HepG2 (cell line): Measurements from ENCODE around the gene DOK5. TPM values are rescaled to one million over a fixed set of nuclear protein-coding genes. Genes with fewer than 3 reads are reported as not detected.

Experiments used
- ATAC-seq: fragments of 200-7000 bp; cut with Tn5 transposase; 3 replicates; pipeline ENCODE4 v1.9.1; 2020; ENCODE audit warnings: mild to moderate bottlenecking, moderate library complexity
- BruUV-seq: library from RNA; stranded (reverse); fragments of 400-500 nt; replicated peaks from 2 replicates; lab custom pipeline; 2021; lab: Mats Ljungman, UMichigan
- CTCF ChIA-PET: fragments of 300-600 bp; formaldehyde crosslinking; extraction: SDS; loops from one replicate; lab custom pipeline; 2021; ENCODE audit warnings: low total read pairs, inconsistent platforms, low intra/inter-chr PET ratio; lab: Yijun Ruan, JAX
- POLR2A ChIA-PET: fragments of 350-600 bp; sonication (Branson Sonifier 250); formaldehyde crosslinking; loops from one replicate; lab custom pipeline; 2020; ENCODE audit warnings: antibody characterized with exemption, inconsistent platforms; lab: Yijun Ruan, JAX
- DNase-seq: peaks from one replicate; pipeline ENCODE4 v3.0.0-alpha.2; 2015; ENCODE audit warnings: low spot score
- FAIRE-seq: peaks from 3 replicates; lab custom pipeline; 2011; peaks lifted over from hg19 to GRCh38; lab: Jason Lieb, UNC
- H2AFZ ChIP-seq: one replicate; pipeline ENCODE4 v1.6.1; 2011; ENCODE audit warnings: low read length, inconsistent platforms
- H3K27ac ChIP-seq: fragments of 300-600 bp; 3 replicates; pipeline ENCODE4 v1.8.0; 2011; ENCODE audit warnings: mixed run types, mild to moderate bottlenecking, mixed read lengths, low read length, inconsistent platforms; ENCODE audit not compliant: insufficient read depth; ENCODE audit errors: extremely low read length
- H3K27me3 ChIP-seq, 2 experiments: fragments of 200-600 bp in 1 of 2; 2 replicates in 1 of 2; 3 replicates in 1 of 2; pipeline versions ENCODE4 v1.6.0 to v1.8.0; 2011; ENCODE audit warnings: low read length in 2 of 2, mild to moderate bottlenecking in 2 of 2, moderate library complexity in 2 of 2, inconsistent platforms in 1 of 2; ENCODE audit not compliant: insufficient read depth in 2 of 2, control insufficient read depth in 1 of 2
- H3K36me3 ChIP-seq, 2 experiments: fragments of 200-600 bp in 1 of 2; replicated peaks in 1 of 2; 2 replicates in 1 of 2; 3 replicates in 1 of 2; pipeline versions ENCODE4 v1.5.1 to v1.8.0; 2011; ENCODE audit warnings: low read length in 2 of 2, inconsistent platforms in 1 of 2; ENCODE audit not compliant: insufficient read depth in 2 of 2, control insufficient read depth in 1 of 2
- H3K4me1 ChIP-seq: 2 replicates; pipeline ENCODE4 v1.5.1; 2012; ENCODE audit warnings: low read length, inconsistent platforms; ENCODE audit not compliant: insufficient read depth
- H3K4me2 ChIP-seq: 2 replicates; pipeline ENCODE4 v1.6.0; 2011; ENCODE audit warnings: low read depth, low read length, inconsistent platforms
- H3K4me3 ChIP-seq, 3 experiments: fragments of 200-600 bp in 1 of 3; sonication (generic), shearing (Covaris generic) in 1 of 3; replicated peaks in 1 of 3; 2 replicates each; pipeline ENCODE4 v1.5.1; 2011 to 2016; ENCODE audit warnings: low read length in 3 of 3, inconsistent platforms in 2 of 3, low read depth in 2 of 3, mild to moderate bottlenecking in 2 of 3, control low read depth in 1 of 3, mixed read lengths in 1 of 3; ENCODE audit not compliant: insufficient read depth in 1 of 3
- H3K79me2 ChIP-seq: one replicate; pipeline ENCODE4 v1.6.1; 2011; ENCODE audit warnings: low read length, inconsistent platforms; ENCODE audit not compliant: insufficient read depth
- H3K9ac ChIP-seq: 2 replicates; pipeline ENCODE4 v1.6.0; 2011; ENCODE audit warnings: mild to moderate bottlenecking, low read depth, low read length, inconsistent platforms; ENCODE audit not compliant: insufficient read depth
- H3K9me3 ChIP-seq: 2 replicates; pipeline ENCODE4 v1.5.1; 2012; ENCODE audit warnings: mild to moderate bottlenecking, low read length
- H4K20me1 ChIP-seq: 2 replicates; pipeline ENCODE4 v1.6.0; 2011; ENCODE audit warnings: inconsistent platforms, mild to moderate bottlenecking, low read length, moderate library complexity; ENCODE audit not compliant: insufficient read depth
- CREB3 ChIP-seq: sonication (generic); formaldehyde crosslinking; IDR thresholded peaks from 2 replicates; pipeline ENCODE4 v1.5.0; 2020; ENCODE audit warnings: missing genetic modification reagents
- ZNF530 ChIP-seq: sonication (generic); formaldehyde crosslinking; IDR thresholded peaks from 2 replicates; pipeline ENCODE4 v1.5.0; 2020; ENCODE audit warnings: low read depth, mild to moderate bottlenecking, missing genetic modification reagents
- ZSCAN22 ChIP-seq: sonication (generic); formaldehyde crosslinking; IDR thresholded peaks from 2 replicates; pipeline ENCODE4 v1.4.0; 2020; ENCODE audit warnings: mild to moderate bottlenecking, missing genetic modification reagents
- in situ Hi-C: cut with HindIII; loops from 2 replicates; pipeline ENCODE4 v1.10.0; 2017; ENCODE audit warnings: low pct_unique_long_range_greater_than_20kb; ENCODE audit not compliant: extremely low pct_ligation_motif_present
- intact Hi-C: fragments of 100-400 bp; cut with micrococcal nuclease; formaldehyde crosslinking; loops from one replicate; pipeline ENCODE4 v1.10.0; 2022; ENCODE audit not compliant: unreplicated experiment
- polyA plus RNA-seq, 8 experiments: library from polyadenylated mRNA; depleted of rRNA in 3 of 8; stranded (reverse) in 7 of 8; unstranded in 1 of 8; fragments of >200 nt; fragmentation: Illumina TruSeq in 4 of 8; extraction: Trizol in 4 of 8; gene quantifications; 2 replicates each; pipeline versions ENCODE4 v1.2.1 to v1.2.3, GENCODE V29; 2011 to 2016; ENCODE audit warnings: low read depth in 4 of 8, missing spikeins in 1 of 8, mixed read lengths in 1 of 8; ENCODE audit not compliant: insufficient read depth in 1 of 8
- total RNA-seq, 5 experiments: library from RNA; depleted of rRNA; stranded (reverse); fragments of >200 nt; fragmentation: Illumina TruSeq; extraction: Trizol; gene quantifications; 2 replicates each; pipeline ENCODE4 v1.2.3, GENCODE V29; 2016; ENCODE audit warnings: low read depth in 1 of 5
- TF ChIP-seq, protein P1 (sequence below): sonication (generic); formaldehyde crosslinking; IDR thresholded peaks from 2 replicates; pipeline ENCODE4 v1.4.0; 2020; ENCODE audit warnings: missing genetic modification reagents
- TF ChIP-seq, protein P2 (sequence below): sonication (generic); formaldehyde crosslinking; IDR thresholded peaks from 2 replicates; pipeline ENCODE4 v1.9.0; 2021; ENCODE audit warnings: missing genetic modification reagents, mild to moderate bottlenecking, borderline replicate concordance

Gene DOK5
- total and polyA plus RNA-seq, 2 of the 13 experiments (the other 11 are each of a cell fraction or from before 2014, with no cell fraction given) = not detected

GRCh38 chr20:54554006-54554405 lies 78.6 kb downstream of the DOK5 start:
- intact Hi-C loops = no loop called here
- ChIA-PET POLR2A (no interaction called here), CTCF (no interaction called here)
- BruUV-seq = no TSS peak
- 0 out of 5 replicates have a peak, but pooled peaks cover 0 to 2% of the 10 kb centered on the region in 2 experiments for H3K27me3 ChIP-seq
- H3K36me3 ChIP-seq = no peaks in the 10 kb centered on the region
- no peak overlapping the region for H3K4me2 ChIP-seq
- no peaks in the 10 kb centered on the region for H3K79me2 ChIP-seq
- H3K4me1 ChIP-seq = no peaks in the 10 kb centered on the region
- H4K20me1 ChIP-seq = no peaks in the 10 kb centered on the region
- ATAC-seq = no peak
- H2AFZ ChIP-seq = no peak overlapping the region
- TF ChIP-seq ZNF530 (CRISPR knock-in tag) (no peak), ZSCAN22 (CRISPR knock-in tag) (no peak), CREB3 (CRISPR knock-in tag) (no peak)
- TF ChIP-seq, protein P1, sequence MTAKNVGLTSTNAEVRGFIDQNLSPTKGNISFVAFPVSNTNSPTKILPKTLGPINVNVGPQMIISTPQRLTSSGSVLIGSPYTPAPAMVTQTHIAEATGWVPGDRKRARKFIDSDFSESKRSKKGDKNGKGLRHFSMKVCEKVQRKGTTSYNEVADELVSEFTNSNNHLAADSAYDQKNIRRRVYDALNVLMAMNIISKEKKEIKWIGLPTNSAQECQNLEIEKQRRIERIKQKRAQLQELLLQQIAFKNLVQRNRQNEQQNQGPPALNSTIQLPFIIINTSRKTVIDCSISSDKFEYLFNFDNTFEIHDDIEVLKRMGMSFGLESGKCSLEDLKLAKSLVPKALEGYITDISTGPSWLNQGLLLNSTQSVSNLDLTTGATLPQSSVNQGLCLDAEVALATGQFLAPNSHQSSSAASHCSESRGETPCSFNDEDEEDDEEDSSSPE (CRISPR knock-in tag) = no peak
- TF ChIP-seq, protein P2, sequence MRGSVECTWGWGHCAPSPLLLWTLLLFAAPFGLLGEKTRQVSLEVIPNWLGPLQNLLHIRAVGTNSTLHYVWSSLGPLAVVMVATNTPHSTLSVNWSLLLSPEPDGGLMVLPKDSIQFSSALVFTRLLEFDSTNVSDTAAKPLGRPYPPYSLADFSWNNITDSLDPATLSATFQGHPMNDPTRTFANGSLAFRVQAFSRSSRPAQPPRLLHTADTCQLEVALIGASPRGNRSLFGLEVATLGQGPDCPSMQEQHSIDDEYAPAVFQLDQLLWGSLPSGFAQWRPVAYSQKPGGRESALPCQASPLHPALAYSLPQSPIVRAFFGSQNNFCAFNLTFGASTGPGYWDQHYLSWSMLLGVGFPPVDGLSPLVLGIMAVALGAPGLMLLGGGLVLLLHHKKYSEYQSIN (CRISPR knock-in tag) = no peak
- TF ChIP-seq, all 625 proteins: peak for 0
- in situ Hi-C loops = no loop called here
- H3K27ac ChIP-seq = no peak overlapping the region
- FAIRE-seq (no peak), DNase-seq (no peak)
- no peak overlapping the region for H3K9ac ChIP-seq
- no peaks in the 10 kb centered on the region for H3K9me3 ChIP-seq
- no peak overlapping the region for H3K4me3 ChIP-seq
